Nephron (organoid): ENCODE results near the gene ZSWIM6.

ENCODE experiments used
- H3K27ac Mint-ChIP-seq, 3 experiments: 2 replicates each; pipeline ENCODE4 v1.8.0; 2020; ENCODE audit warnings: mixed read lengths in 3 of 3, mild to moderate bottlenecking in 2 of 3, moderate library complexity in 1 of 3
- H3K27me3 Mint-ChIP-seq: 2 replicates; pipeline ENCODE4 v1.8.0; 2021; ENCODE audit warnings: low read depth, mild to moderate bottlenecking, moderate library complexity, mixed read lengths
- H3K36me3 Mint-ChIP-seq: 2 replicates; pipeline ENCODE4 v1.8.0; 2020; ENCODE audit warnings: low read depth, mixed read lengths
- H3K4me1 Mint-ChIP-seq: 2 replicates; pipeline ENCODE4 v1.8.0; 2020; ENCODE audit warnings: mixed read lengths
- H3K4me3 Mint-ChIP-seq, 3 experiments: 2 replicates each; pipeline ENCODE4 v1.8.0; 2020; ENCODE audit warnings: mild to moderate bottlenecking in 3 of 3, mixed read lengths in 3 of 3, moderate library complexity in 2 of 3
- H3K9me3 Mint-ChIP-seq: 2 replicates; pipeline ENCODE4 v1.8.0; 2020; ENCODE audit warnings: mixed read lengths
- TF ChIP-seq, protein P1 (sequence below), 3 experiments: fragments of 200-600 bp; sonication (generic); IDR thresholded peaks; one replicate each; pipeline ENCODE4 v1.5.0; 2021; ENCODE audit warnings: antibody characterized with exemption in 3 of 3; ENCODE audit not compliant: unreplicated experiment in 3 of 3

Gene ZSWIM6

DNA sequence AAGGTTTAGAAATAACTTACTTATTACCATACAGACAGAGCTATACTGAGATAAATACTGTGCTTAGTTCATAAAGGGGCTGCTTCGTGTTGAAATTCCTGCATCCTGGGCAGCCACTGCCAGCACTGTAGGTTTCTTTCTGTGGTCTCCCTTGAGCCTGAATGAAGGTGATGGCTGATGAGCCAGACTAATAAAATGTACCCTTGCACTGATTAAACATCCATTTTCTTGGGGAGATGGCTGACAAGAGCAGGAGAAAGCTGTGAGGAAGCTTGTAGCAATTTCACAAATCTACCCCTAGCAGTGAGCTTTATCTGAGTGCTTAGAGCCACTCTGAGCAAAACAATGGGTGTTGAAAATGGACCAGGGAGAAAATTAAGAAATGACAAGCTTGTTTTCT lies 23.3 kb upstream of the ZSWIM6 start:
- Mint-ChIP-seq H3K4me3 (no peak overlapping the region), H3K9me3 (no peaks in the 10 kb centered on the region), H3K4me1 (no peaks in the 10 kb centered on the region), H3K27me3 (peaks cover 27% of the 10 kb centered on the region), H3K27ac (no peak overlapping the region), H3K36me3 (no peaks in the 10 kb centered on the region)
- TF ChIP-seq, protein P1, sequence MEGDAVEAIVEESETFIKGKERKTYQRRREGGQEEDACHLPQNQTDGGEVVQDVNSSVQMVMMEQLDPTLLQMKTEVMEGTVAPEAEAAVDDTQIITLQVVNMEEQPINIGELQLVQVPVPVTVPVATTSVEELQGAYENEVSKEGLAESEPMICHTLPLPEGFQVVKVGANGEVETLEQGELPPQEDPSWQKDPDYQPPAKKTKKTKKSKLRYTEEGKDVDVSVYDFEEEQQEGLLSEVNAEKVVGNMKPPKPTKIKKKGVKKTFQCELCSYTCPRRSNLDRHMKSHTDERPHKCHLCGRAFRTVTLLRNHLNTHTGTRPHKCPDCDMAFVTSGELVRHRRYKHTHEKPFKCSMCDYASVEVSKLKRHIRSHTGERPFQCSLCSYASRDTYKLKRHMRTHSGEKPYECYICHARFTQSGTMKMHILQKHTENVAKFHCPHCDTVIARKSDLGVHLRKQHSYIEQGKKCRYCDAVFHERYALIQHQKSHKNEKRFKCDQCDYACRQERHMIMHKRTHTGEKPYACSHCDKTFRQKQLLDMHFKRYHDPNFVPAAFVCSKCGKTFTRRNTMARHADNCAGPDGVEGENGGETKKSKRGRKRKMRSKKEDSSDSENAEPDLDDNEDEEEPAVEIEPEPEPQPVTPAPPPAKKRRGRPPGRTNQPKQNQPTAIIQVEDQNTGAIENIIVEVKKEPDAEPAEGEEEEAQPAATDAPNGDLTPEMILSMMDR (IDR thresholded peaks at IDR 0.05; ENCODE audit: unreplicated experiment in 3 of 3), result no peak

GRCh38 chr5:61309115-61309514 lies 22.9 kb upstream of the ZSWIM6 start:
- Mint-ChIP-seq H3K4me3 (no peak overlapping the region), H3K36me3 (no peaks in the 10 kb centered on the region)

DNA sequence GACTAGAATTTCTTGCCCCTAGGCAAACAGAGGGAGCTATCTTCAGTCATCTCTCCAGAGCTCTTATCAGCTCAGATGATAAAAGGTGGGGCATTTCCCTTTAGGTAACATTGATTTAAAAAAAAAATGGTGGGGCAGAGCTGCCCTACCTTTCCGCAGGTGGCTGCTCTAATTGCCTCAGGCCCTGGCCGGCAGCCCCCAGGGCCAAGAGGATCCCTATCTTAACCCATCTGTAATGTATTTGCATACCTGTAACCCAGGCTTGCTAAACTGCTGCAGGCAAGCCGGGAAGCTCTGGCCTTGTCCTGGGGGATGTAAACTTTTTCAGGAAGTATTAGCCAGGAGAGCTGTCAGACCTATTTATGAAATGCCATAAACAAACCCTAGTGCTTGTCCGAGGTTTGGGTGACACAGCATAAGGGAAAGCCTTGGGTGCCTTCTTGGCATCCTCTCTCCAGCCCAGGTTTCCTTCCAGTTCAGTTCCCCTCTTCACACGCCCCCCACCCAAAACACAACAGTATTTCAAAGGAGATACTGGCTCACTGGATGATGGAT lies 20.9 kb upstream of the ZSWIM6 start:
- H3K9me3 Mint-ChIP-seq, result no peaks in the 10 kb centered on the region
- no peak overlapping the region for H3K27ac Mint-ChIP-seq
- H3K4me3 Mint-ChIP-seq, result no peak overlapping the region
- TF ChIP-seq, protein P1 (IDR thresholded peaks at IDR 0.05; ENCODE audit: unreplicated experiment in 3 of 3), result no peak
- H3K36me3 Mint-ChIP-seq, result no peaks in the 10 kb centered on the region
- H3K27me3 Mint-ChIP-seq, result peaks cover 24% of the 10 kb centered on the region
- H3K4me1 Mint-ChIP-seq, result peaks cover 15% of the 10 kb centered on the region

More at GRCh38 chr5:61309115-61309514, 22.9 kb upstream of the ZSWIM6 start:
- peaks cover 3% of the 10 kb centered on the region for H3K4me1 Mint-ChIP-seq
- TF ChIP-seq, protein P1 (IDR thresholded peaks at IDR 0.05; ENCODE audit: unreplicated experiment in 3 of 3), result no peak
- no peak overlapping the region for H3K27ac Mint-ChIP-seq
- peaks cover 29% of the 10 kb centered on the region for H3K27me3 Mint-ChIP-seq
- no peaks in the 10 kb centered on the region for H3K9me3 Mint-ChIP-seq

DNA sequence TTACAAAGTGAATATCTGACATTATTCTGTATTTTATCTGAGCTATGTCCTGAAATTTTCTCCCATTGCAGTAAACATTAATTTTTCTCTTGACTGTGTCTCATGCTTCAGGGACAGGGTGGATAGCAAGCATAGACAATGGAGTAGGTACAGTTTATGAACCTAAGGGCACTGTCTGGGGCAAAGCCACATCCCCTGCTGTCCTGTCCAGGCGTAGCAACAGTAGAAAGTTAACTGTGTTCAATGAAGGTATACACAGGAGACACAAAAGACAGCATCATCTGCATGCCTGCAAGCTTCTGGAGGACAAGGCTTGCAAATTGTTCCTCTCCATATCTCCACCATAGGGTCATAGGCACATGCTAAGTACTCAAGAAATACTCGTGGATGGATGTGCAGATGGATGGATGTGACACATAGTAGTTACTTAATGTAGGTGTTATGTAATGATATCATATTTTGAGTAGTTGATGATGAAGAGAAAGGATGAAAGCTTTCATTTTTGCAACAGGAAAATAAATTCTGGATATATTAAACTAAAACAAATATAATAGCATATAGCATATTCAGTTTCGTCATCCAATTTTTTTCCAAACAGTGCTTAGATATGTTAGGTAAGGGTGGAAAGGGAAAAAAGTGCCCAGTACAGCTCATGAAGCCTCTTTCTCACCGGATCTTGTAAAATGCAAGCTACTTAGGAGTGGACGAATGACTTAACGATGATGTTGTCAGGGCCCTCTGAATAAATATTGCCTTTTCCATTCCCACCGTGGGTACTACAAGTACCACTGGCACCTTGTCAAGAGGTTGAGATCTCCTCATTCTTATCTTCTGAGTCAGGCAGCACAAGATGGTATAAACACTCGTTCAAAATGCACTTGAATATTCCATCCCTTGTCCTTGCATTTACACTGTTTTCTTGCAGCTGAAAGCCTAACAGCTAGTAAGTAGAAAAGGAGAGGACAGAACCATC lies 19.9 kb upstream of the ZSWIM6 start:
- TF ChIP-seq, protein P1 (IDR thresholded peaks at IDR 0.05; ENCODE audit: unreplicated experiment in 3 of 3), result no peak
- Mint-ChIP-seq H3K4me3 (no peak overlapping the region), H3K36me3 (no peaks in the 10 kb centered on the region), H3K27ac (no peak overlapping the region), H3K27me3 (peaks cover 17% of the 10 kb centered on the region), H3K9me3 (no peaks in the 10 kb centered on the region), H3K4me1 (peaks cover 15% of the 10 kb centered on the region)

DNA sequence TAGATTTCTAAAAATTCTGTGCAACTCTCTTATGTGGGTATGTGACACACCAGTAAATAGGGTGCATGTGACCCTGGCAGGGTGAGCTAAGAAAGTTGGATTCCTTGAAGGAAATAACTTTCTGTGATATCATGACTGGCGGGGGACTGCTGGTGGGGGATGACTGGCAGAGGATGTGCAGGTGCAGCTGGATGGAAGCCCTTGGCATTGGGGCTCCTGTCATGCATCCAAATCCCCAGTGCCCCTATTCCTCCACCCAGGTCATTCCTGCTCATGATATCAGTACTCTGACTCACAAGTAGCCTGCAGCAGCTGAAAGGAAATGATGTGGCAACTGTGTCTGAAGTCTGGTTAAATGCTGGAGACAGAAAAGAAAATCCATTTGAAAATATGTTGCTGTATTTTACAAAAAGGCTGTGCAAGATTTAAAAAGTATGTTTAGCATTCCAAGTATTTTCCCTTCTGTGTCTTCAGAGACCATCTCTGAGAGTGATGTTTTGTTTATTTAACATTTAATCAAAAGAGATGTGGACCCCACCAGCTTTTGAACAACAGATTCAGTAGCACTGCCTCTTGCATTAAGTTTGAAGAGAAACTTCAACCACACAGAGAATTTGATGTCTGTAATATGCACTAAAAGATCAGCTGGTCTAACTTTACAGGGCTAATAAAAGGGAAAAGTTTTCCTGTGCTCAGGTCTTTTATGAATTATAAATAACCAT lies 17.9 kb upstream of the ZSWIM6 start:
- Mint-ChIP-seq H3K36me3 (no peaks in the 10 kb centered on the region), H3K4me1 (peaks cover 19% of the 10 kb centered on the region), H3K27me3 (peaks cover 9% of the 10 kb centered on the region), H3K4me3 (no peak overlapping the region), H3K9me3 (no peaks in the 10 kb centered on the region), H3K27ac (peak overlapping the region; percentile 10 to 88 (median 52))
- TF ChIP-seq, protein P1 (IDR thresholded peaks at IDR 0.05; ENCODE audit: unreplicated experiment in 3 of 3), result no peak
